ENCODE measurements around the gene TMEM187.

DNA sequence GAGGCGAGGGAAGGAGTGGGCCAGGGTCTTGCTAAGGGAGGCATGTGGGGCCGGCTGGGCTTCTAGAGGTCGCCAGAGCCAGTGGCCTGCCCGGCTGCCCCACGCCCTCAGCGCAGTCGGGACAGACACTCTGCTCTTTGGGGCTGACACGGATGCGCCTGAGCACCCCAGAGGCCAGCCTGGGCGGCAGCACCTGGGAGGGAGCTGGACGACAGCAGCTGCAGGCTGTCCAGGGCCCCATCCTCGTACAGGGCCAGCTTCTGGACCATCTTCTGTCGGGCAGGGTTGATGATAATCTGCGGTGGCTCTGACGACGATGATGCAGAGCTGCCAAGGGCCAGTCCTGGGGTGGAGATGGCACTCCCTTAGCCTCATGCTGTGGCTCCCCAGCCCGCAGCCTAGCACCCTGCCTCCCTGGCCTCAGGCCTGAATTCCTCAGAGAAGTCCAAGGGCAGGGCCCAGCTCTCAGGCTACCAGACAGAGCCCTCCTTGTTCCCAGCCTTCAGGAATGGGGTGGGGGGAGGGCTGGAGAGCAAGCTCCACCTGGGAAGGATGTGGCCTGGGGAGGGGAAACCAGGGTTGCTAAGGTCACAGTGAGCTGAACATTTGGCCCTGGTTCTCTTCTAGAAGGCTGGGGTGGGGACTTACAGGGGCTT, 39.9 kb downstream of the TMEM187 start:
- TF ChIP-seq CTCF (IDR thresholded peaks at IDR 0.05) (no peak), POLR2A (IDR thresholded peaks at IDR 0.05) (no peak), POLR2AphosphoS5 (IDR thresholded peaks at IDR 0.05) (no peak)
